Medulla oblongata (tissue), 1 donor: ENCODE data around the gene CD48.
A peak's percentile ranks its signal among the peaks of the same experiment; 100 is the strongest.

ENCODE experiments used
- DNase-seq: peaks from one replicate; pipeline ENCODE4 v3.0.0-alpha.2; 2015; ENCODE audit errors: extremely low spot score

Gene CD48

DNA sequence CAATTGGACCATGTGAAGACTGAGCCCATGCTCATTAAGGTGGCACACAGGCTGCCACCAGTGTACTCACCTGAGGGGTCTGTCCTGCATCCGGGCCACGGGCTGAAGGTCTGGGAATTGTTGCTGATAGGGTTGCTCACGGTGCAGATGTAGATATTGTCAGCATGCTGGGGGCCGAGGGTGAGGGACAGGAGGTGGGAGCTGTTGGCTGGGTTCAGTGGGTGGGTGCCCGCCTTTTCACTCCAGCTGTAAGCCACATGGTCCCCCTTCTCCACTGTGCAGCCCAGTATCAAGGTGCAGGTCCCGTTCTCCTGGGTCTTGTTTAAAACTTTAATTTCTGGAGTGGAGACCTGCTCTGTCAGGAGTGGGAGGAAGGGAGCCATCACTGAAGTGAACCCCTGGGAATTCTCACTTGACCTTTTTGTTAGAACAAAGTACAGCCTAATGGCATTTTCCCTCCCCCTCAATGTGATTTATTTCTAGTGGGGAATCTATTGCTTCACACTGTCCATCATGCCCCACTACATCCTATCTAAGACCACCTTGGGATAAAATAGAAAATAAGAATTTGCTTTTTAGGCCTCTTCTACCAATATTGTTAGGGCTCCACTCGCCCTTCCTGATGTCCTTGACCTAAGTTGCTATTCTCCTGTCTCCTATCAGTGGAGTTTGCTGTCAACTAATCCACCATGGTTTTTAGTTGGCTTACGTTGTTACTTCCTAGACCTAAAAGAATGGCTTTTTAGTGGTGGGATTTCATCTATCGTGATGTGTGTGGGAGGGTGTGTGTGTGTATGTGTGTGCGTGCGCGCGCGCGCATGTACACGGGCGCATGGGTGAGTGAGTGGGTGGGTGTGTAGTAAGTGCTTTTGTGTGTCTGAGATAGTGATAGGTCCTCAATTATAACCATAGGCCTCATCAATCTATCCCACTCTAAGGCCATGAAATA, 76.8 kb downstream of the CD48 start:
- no peak for DNase-seq

DNA sequence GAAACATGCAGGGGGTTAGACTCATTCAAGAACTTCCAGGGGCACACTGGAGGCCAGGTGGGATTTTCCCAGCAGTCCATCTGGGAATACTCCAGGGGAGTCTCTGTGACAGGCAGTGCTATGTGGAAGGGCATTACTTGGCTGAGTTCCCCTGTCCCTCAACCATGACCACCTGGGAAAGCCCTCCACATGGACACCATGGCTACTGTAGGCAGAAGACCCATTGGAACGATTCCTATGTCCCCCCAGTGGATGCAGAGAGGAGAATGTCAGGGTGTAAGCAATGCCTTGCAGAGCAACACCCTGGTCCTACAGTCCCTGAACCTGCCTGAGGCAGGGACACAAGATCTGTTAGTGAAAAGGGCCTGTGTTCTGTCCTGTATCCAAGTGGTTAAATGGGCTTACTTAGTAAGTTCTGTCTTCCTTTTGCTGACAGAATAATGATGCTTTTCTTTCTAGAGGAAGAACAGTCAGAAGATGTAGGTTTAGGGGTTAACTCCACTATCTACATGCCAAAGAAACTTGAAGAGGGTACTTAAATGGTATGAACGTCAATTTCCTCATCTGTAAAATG, 78.2 kb downstream of the CD48 start:
- no peak for DNase-seq

DNA sequence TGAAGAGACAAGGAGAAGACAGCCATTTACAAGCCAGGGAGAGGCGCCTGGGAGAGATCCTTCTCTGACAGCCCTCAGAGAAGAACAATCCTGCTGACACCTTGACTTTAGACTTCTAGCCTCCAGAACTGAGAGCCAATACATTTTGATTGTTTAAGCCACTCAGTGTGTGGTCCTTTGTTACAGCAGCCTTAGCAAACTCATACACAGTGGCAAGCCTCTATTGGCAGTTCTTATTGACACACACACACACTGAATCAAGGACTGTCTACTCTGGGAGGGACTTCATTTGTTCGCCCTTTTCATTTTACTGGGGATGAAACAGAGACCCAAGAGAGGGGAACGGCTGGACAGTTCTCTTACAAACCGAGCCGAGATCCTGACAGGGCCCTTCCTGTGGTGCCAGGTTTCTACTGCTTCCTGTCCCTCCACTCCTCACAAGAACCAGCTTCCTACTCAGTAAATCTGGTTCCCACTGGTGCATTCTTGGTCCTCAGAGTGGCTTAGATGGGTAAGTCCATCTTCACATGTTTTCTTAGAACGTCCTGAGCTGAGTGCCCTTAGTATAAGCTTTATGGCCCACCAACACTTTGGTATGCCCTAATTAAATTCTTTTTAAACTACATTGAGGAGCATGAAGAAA, 79.5 kb downstream of the CD48 start:
- no peak for DNase-seq

DNA sequence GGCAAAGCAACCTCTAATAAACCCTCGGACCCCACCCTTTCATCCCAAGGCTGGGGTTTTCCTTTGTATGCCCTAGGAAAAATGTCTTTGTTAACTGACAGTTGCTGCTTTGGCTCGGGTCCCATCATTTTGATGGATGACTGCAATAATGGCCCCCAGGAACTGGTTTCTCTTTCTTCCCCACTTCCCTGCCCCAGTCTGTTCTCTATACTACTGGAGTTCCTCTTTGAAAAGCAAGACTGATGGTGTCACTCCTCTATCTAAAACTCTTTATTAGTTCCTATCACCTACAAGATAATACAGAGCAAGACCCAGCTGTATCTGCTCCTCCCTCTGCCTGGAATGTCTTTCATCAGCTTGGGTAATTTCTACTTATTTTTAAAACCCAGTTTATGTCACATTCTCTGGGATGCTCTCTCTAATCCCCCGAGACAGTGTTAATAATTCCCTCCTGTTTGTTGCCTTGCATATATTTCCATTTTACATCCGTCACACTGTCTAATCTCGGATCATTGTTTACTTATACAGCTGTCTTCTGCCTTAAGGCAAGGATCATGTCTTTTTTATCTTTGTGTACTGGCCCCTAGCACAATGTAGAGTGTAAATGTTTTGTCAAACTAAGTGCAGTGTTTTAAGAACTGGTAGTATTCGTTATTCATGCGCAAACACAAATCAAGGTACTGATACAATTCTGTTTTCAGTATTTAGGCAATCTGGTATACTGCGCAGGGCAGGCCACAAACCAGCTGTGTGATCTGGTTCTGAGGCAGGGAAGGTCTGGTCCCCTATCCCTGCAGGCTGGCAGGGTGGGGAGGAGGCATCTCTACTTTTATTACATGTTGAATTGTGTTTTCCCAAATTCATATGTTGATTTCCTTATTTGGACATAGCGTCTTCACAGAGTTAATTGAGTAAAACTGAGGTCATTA, 80.8 kb downstream of the CD48 start:
- no peak for DNase-seq

DNA sequence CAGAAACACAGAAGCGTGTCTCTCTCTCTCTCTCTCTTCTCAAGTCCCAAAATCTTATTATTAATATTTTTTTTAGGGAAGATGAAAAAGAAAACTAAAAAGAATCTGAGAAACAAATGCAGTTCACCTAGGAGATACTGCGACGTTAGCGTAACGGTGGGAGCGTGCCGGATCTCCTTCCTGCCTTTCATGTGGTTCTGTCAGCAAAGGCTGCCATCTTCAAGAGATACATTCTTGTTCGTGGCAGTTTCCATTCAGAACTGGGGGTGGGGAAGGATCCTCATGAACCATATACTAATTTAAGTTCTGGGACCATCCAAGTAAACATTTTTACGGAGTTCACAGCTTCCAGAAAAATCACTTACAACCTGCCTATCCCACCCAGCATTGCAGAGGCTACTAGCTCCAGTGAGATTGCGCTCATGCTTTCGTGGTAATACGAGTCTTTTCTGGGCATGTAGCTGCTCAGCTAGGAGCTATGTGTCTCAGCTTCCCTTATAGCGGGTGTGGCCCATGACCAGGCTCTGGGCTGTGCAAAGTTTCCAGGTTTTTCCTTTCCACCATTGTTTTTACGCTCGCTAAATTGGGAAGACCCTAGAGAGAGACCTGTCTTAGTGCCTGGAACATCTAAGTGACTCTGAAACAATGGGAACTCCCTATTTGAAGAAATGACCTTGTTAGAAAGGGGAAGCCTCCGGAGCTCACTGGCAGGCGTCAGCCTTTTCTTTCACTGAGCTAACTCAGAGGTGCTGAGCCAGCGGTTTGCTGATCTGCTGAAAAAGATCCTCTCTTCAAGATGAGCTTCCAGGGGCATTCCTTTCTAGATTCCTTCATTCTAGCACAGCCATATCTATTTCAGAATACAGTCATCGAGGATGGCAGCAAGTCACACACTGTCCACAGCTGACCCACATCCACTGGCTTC, 82.1 kb downstream of the CD48 start:
- DNase-seq, result peak; percentile 75

DNA sequence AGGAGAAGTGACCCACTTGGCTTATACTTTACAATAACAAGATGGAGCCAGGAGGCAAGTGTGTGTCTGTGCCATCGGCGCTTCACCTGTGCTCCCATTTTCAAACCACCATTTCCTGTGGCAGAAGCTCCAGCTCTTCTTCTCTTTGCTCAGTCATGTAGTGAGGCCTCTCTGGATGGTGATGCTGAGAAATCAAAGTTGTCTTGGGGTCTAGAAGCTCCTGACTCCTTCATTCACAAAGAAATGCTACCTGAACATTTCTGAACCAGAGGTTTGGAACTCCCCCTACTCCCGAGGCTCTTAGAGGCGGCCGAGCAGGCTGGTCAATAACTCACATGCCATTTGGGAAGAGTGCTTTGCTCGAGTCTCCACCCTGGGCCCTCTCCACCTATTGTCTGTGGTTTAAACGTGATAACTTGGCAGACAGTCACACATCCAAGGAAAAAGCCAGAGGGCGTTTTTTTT, 82.8 kb downstream of the CD48 start:
- no peak for DNase-seq
